Spleen (tissue), 7 donors: ENCODE data around the gene CNTLN.

Source experiments
- CTCF ChIP-seq, 11 experiments: fragments of 200-600 bp in 7 of 11; fragments of 450-650 bp in 4 of 11; sonication (generic) in 4 of 11; IDR thresholded peaks in 8 of 11; conservative IDR thresholded peaks in 3 of 11; 1 replicate in 7 of 11; 2 replicates in 4 of 11; pipeline versions ENCODE4 v1.4.0 to v1.8.0; 2016 to 2021; ENCODE audit warnings: antibody characterized with exemption in 11 of 11, inconsistent platforms in 4 of 11, mild to moderate bottlenecking in 1 of 11
- POLR2A ChIP-seq, 3 donors: fragments of 450-650 bp; IDR thresholded peaks; one replicate each; pipeline ENCODE4 v1.5.1; 2017; ENCODE audit warnings: antibody characterized with exemption in 3 of 3, mild to moderate bottlenecking in 1 of 3
- POLR2AphosphoS5 ChIP-seq, 3 donors: sonication (generic); formaldehyde crosslinking; IDR thresholded peaks; one replicate each; pipeline ENCODE4 v1.5.1; 2017; ENCODE audit warnings: antibody characterized with exemption in 3 of 3
- donor health status: DM: no; HTN: no; CAD: no; lungs with moderate emphysema.
- donor health status: DM: no; HTN: no; CAD: no.
- donor health status: DM: no; HTN: no; CAD: no.

- TF ChIP-seq CTCF (IDR thresholded peaks at IDR 0.05 in 8 of 11, conservative IDR thresholded peaks at IDR 0.05 in 3 of 11) = no peak
- no peak for TF ChIP-seq POLR2A (IDR thresholded peaks at IDR 0.05)
- TF ChIP-seq POLR2AphosphoS5 (IDR thresholded peaks at IDR 0.05) = no peak
Measured at GRCh38 chr9:17117372-17117771, 17.5 kb upstream of the CNTLN start.
